Duodenal mucosa (tissue), 2 donors: ENCODE data around the gene PRM2.

Source experiments
- H3K27ac ChIP-seq: one replicate; pipeline ENCODE4 v1.7.0; 2013; ENCODE audit warnings: low read depth, low read length
- H3K27me3 ChIP-seq, 2 donors: one replicate each; pipeline ENCODE4 v1.7.0; 2013; ENCODE audit warnings: low read length in 2 of 2, control low read depth in 1 of 2; ENCODE audit not compliant: insufficient read depth in 2 of 2, control insufficient read depth in 1 of 2
- H3K36me3 ChIP-seq, 2 donors: one replicate each; pipeline ENCODE4 v1.7.0; 2013; ENCODE audit warnings: low read length in 2 of 2, control low read depth in 1 of 2; ENCODE audit not compliant: insufficient read depth in 2 of 2, control insufficient read depth in 1 of 2
- H3K4me1 ChIP-seq, 2 donors: one replicate each; pipeline ENCODE4 v1.7.0; 2013; ENCODE audit warnings: low read length in 2 of 2, control low read depth in 1 of 2; ENCODE audit not compliant: insufficient read depth in 2 of 2, control insufficient read depth in 1 of 2
- H3K4me3 ChIP-seq, 2 donors: one replicate each; pipeline ENCODE4 v1.7.0; 2013; ENCODE audit warnings: low read length in 2 of 2, low read depth in 1 of 2
- H3K9ac ChIP-seq, 2 donors: one replicate each; pipeline ENCODE4 v1.7.0; 2013; ENCODE audit warnings: low read length in 2 of 2, low read depth in 1 of 2
- H3K9me3 ChIP-seq, 2 donors: one replicate each; pipeline ENCODE4 v1.7.0; 2013; ENCODE audit warnings: low read length in 2 of 2, control low read depth in 1 of 2; ENCODE audit not compliant: control insufficient read depth in 1 of 2

PRM2 gene

GRCh38 chr16:11276143-11276895 lies at the start of gene PRM2:
PRM2 (minus strand) TSS chr16:11276480; CDS start chr16:11276370, 110 bp downstream.
- H3K9ac ChIP-seq: no peak within 1 kb of the TSS
- H3K27me3 ChIP-seq: no peaks in the 10 kb centered on the region
- no peaks in the 10 kb centered on the region for H3K9me3 ChIP-seq
- no peaks in the 10 kb centered on the region for H3K36me3 ChIP-seq
- H3K4me1 ChIP-seq: peaks cover 0 to 5% of the 10 kb centered on the region in 2 donors
- no peak within 1 kb of the TSS for H3K27ac ChIP-seq
- H3K4me3 ChIP-seq: no peak within 1 kb of the TSS

- peak overlapping the region in 1 of 2 donors; percentile 23 for H3K4me3 ChIP-seq
- H3K36me3 ChIP-seq: no peaks in the 10 kb centered on the region
- H3K27me3 ChIP-seq: no peaks in the 10 kb centered on the region
- H3K4me1 ChIP-seq: peaks cover 12 to 32% of the 10 kb centered on the region in 2 donors
- H3K9me3 ChIP-seq: no peaks in the 10 kb centered on the region
- no peak overlapping the region for H3K9ac ChIP-seq
- no peak overlapping the region for H3K27ac ChIP-seq
Observed at GRCh38 chr16:11325404-11326083, 49.3 kb upstream of the PRM2 start.

GRCh38 chr16:11323551-11324336 lies 47.5 kb upstream of the PRM2 start:
- Histone ChIP-seq H3K27ac (no peak overlapping the region), H3K27me3 (no peaks in the 10 kb centered on the region), H3K4me1 (peaks cover 11 to 28% of the 10 kb centered on the region in 2 donors), H3K9ac (no peak overlapping the region), H3K4me3 (no peak overlapping the region), H3K36me3 (no peaks in the 10 kb centered on the region), H3K9me3 (no peaks in the 10 kb centered on the region)

GRCh38 chr16:11322823-11323222 lies 46.5 kb upstream of the PRM2 start:
- no peaks in the 10 kb centered on the region for H3K36me3 ChIP-seq
- H3K4me1 ChIP-seq: peaks cover 2 to 19% of the 10 kb centered on the region in 2 donors
- no peaks in the 10 kb centered on the region for H3K9me3 ChIP-seq
- no peak overlapping the region for H3K27ac ChIP-seq
- H3K4me3 ChIP-seq: no peak overlapping the region
- no peaks in the 10 kb centered on the region for H3K27me3 ChIP-seq
- H3K9ac ChIP-seq: no peak overlapping the region

- Histone ChIP-seq H3K4me1 (peaks cover 0 to 12% of the 10 kb centered on the region in 2 donors), H3K9ac (no peak overlapping the region), H3K27ac (no peak overlapping the region), H3K36me3 (no peaks in the 10 kb centered on the region), H3K27me3 (no peaks in the 10 kb centered on the region), H3K4me3 (no peak overlapping the region), H3K9me3 (no peaks in the 10 kb centered on the region)
Observed at GRCh38 chr16:11321662-11322061, 45.4 kb upstream of the PRM2 start.

GRCh38 chr16:11320170-11320569 lies 43.9 kb upstream of the PRM2 start:
- H3K27ac ChIP-seq: no peak overlapping the region
- H3K27me3 ChIP-seq: no peaks in the 10 kb centered on the region
- peaks cover 0 to 2% of the 10 kb centered on the region in 2 donors for H3K4me1 ChIP-seq
- no peaks in the 10 kb centered on the region for H3K9me3 ChIP-seq
- H3K4me3 ChIP-seq: no peak overlapping the region
- no peak overlapping the region for H3K9ac ChIP-seq
- H3K36me3 ChIP-seq: no peaks in the 10 kb centered on the region

- H3K9ac ChIP-seq: no peak overlapping the region
- no peak overlapping the region for H3K27ac ChIP-seq
- H3K9me3 ChIP-seq: no peaks in the 10 kb centered on the region
- no peak overlapping the region for H3K4me3 ChIP-seq
- H3K27me3 ChIP-seq: no peaks in the 10 kb centered on the region
- no peaks in the 10 kb centered on the region for H3K4me1 ChIP-seq
- H3K36me3 ChIP-seq: no peaks in the 10 kb centered on the region
Observed at GRCh38 chr16:11319529-11320146, 43.4 kb upstream of the PRM2 start.

- H3K9me3 ChIP-seq: no peaks in the 10 kb centered on the region
- H3K9ac ChIP-seq: no peak overlapping the region
- no peak overlapping the region for H3K4me3 ChIP-seq
- no peaks in the 10 kb centered on the region for H3K36me3 ChIP-seq
- H3K27ac ChIP-seq: no peak overlapping the region
- H3K27me3 ChIP-seq: no peaks in the 10 kb centered on the region
- no peaks in the 10 kb centered on the region for H3K4me1 ChIP-seq
Observed at GRCh38 chr16:11318817-11319216, 42.5 kb upstream of the PRM2 start.

GRCh38 chr16:11316331-11317015 lies 40.2 kb upstream of the PRM2 start:
- Histone ChIP-seq H3K9me3 (no peaks in the 10 kb centered on the region), H3K4me3 (no peak overlapping the region), H3K36me3 (no peaks in the 10 kb centered on the region), H3K27ac (no peak overlapping the region), H3K4me1 (peaks cover 11 to 14% of the 10 kb centered on the region in 2 donors), H3K27me3 (no peaks in the 10 kb centered on the region), H3K9ac (no peak overlapping the region)
